ENCODE measurements around the gene F12.
"Not testable (repeated sequence)": the region's sequence is repeated elsewhere in the genome, so short reads cannot be mapped to it uniquely, and the experiment has no call there.

F12 gene

GRCh38 chr5:177377851-177378776 lies 31.2 kb downstream of the F12 start:
- no peak overlapping the region for H3K4me3 ChIP-seq (ENCODE audit: low read depth, low read length)
- no peak for TF ChIP-seq CTCF (IDR thresholded peaks at IDR 0.05; ENCODE audit: low read depth, low read length)
- TF ChIP-seq POLR2A (IDR thresholded peaks at IDR 0.05; ENCODE audit: extremely low read depth, insufficient read length), result no peak
- TF ChIP-seq MYC (IDR thresholded peaks at IDR 0.05; ENCODE audit: low read depth, low read length), result no peak
- no peak for TF ChIP-seq MAX (IDR thresholded peaks at IDR 0.05; ENCODE audit: low read depth, low read length)
- DNase-seq (ENCODE audit: low read depth), result no peak

- DNase-seq (ENCODE audit: low read depth), result no peak
- TF ChIP-seq POLR2A (IDR thresholded peaks at IDR 0.05; ENCODE audit: extremely low read depth, insufficient read length), result no peak
- TF ChIP-seq MYC (IDR thresholded peaks at IDR 0.05; ENCODE audit: low read depth, low read length), result no peak
- H3K4me3 ChIP-seq (ENCODE audit: low read depth, low read length), result no peak overlapping the region
These were observed 33.3 kb downstream of the F12 start for GRCh38 chr5:177376107-177376506.

- DNase-seq (ENCODE audit: low read depth); H3K4me3 ChIP-seq (ENCODE audit: low read depth, low read length): not testable (repeated sequence)
These were observed 33.8 kb downstream of the F12 start for GRCh38 chr5:177375516-177375915.

GRCh38 chr5:177374211-177374610 lies 35.2 kb downstream of the F12 start:
- no peak for DNase-seq (ENCODE audit: low read depth)
- H3K4me3 ChIP-seq (ENCODE audit: low read depth, low read length), result no peak overlapping the region
- TF ChIP-seq CTCF (IDR thresholded peaks at IDR 0.05; ENCODE audit: low read depth, low read length), result no peak
- no peak for TF ChIP-seq POLR2A (IDR thresholded peaks at IDR 0.05; ENCODE audit: extremely low read depth, insufficient read length)
- no peak for TF ChIP-seq MAX (IDR thresholded peaks at IDR 0.05; ENCODE audit: low read depth, low read length)
- no peak for TF ChIP-seq MYC (IDR thresholded peaks at IDR 0.05; ENCODE audit: low read depth, low read length)

GRCh38 chr5:177373806-177374205 lies 35.6 kb downstream of the F12 start:
- no peak overlapping the region for H3K4me3 ChIP-seq (ENCODE audit: low read depth, low read length)
- no peak for DNase-seq (ENCODE audit: low read depth)
- TF ChIP-seq POLR2A (IDR thresholded peaks at IDR 0.05; ENCODE audit: extremely low read depth, insufficient read length), result no peak
- TF ChIP-seq MYC (IDR thresholded peaks at IDR 0.05; ENCODE audit: low read depth, low read length), result no peak
- TF ChIP-seq MAX (IDR thresholded peaks at IDR 0.05; ENCODE audit: low read depth, low read length), result no peak
- TF ChIP-seq CTCF (IDR thresholded peaks at IDR 0.05; ENCODE audit: low read depth, low read length), result no peak

- DNase-seq (ENCODE audit: low read depth), result no peak
- TF ChIP-seq MAX (IDR thresholded peaks at IDR 0.05; ENCODE audit: low read depth, low read length), result no peak
- no peak for TF ChIP-seq POLR2A (IDR thresholded peaks at IDR 0.05; ENCODE audit: extremely low read depth, insufficient read length)
- no peak for TF ChIP-seq CTCF (IDR thresholded peaks at IDR 0.05; ENCODE audit: low read depth, low read length)
- no peak overlapping the region for H3K4me3 ChIP-seq (ENCODE audit: low read depth, low read length)
These were observed 36.5 kb downstream of the F12 start for GRCh38 chr5:177372910-177373309.

Measured in NB4 (cell line).